SK-N-MC (cell line): ENCODE results near the gene PGGHG.

Experiments used
- EZH2 ChIP-seq: fragments of 200-600 bp; sonication (generic); IDR thresholded peaks from one replicate; pipeline ENCODE4 v1.6.1; 2017; ENCODE audit warnings: antibody characterized with exemption
- POLR2AphosphoS5 ChIP-seq: IDR thresholded peaks from 2 replicates; pipeline ENCODE4 v1.6.1; 2012; ENCODE audit warnings: mild to moderate bottlenecking, low read depth, low read length, borderline replicate concordance

DNA sequence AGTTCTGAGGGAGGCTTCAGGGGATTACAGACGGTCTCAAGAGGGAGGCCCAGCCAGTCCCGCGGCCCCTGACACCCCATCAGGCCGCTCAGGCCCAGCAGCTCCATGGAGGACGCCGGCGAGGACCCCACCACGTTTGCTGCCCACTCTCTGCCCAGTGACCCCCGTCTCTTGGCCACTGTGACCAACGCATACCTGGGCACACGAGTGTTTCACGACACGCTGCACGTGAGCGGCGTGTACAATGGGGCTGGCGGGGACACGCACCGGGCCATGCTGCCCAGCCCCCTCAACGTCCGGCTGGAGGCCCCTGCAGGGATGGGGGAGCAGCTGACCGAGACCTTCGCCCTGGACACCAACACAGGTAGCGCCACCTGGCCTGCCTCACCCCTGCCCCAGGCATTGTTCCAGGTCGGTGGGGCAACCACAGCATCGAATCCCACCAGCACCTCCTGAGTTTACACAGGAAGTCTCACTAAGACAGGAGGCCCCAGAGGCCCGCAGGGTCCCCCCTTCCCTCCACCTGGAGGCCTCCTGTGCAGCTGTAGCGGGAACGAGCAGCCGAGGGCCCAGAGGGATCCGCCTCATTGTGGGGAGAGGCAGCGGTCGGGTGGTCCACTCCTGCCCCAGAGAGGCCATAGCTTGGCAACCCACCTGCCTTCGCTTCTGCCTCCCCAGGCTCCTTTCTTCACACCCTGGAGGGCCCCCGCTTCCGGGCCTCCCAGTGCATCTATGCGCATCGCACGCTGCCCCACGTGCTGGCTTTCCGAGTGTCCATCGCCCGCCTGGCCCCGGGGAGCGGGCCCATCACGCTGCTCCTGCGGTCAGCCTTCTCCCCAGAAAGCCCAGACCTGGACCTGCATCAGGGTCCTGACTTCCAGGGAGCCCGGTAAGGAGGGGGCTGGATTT lies 1.0 kb downstream of the PGGHG start:
- TF ChIP-seq EZH2 (no peak), POLR2AphosphoS5 (no peak)
